Natural killer cell treated with Interleukin-12 subunit alpha and Interleukin-12 subunit beta and Interleukin-15 and Interleukin-18, amount 100 ng/mL, for 72 hours (primary cell): ENCODE results near the gene CCL11. TPM values are rescaled to one million over a fixed set of nuclear protein-coding genes. Genes with fewer than 3 reads are reported as not detected.
"Not testable (repeated sequence)": the region's sequence is repeated elsewhere in the genome, so short reads cannot be mapped to it uniquely, and the experiment has no call there.

Experiments used
- ATAC-seq, 2 donors: fragments of 150-1000 bp; cut with Tn5 transposase in 1 of 2; sonication (Bioruptor Pico), chemical (Tn5 transposase) in 1 of 2; 2 replicates each; pipeline ENCODE4 v1.10.0; 2021
- DNase-seq: peaks from one replicate; pipeline ENCODE4 v3.0.0; 2022; ENCODE audit warnings: low spot score
- H3K27ac Mint-ChIP-seq, 2 donors: 1 replicate in 1 of 2; 2 replicates in 1 of 2; pipeline ENCODE4 v1.8.0; 2022; ENCODE audit warnings: mixed read lengths in 2 of 2, mild to moderate bottlenecking in 1 of 2, moderate library complexity in 1 of 2
- H3K27me3 Mint-ChIP-seq, 2 donors: 1 replicate in 1 of 2; 2 replicates in 1 of 2; pipeline ENCODE4 v1.8.0; 2022; ENCODE audit warnings: mixed read lengths in 2 of 2
- H3K36me3 Mint-ChIP-seq: one replicate; pipeline ENCODE4 v1.8.0; 2022; ENCODE audit warnings: mixed read lengths
- H3K4me1 Mint-ChIP-seq, 2 donors: 1 replicate in 1 of 2; 2 replicates in 1 of 2; pipeline ENCODE4 v1.8.0; 2022; ENCODE audit warnings: low read depth in 2 of 2, mixed read lengths in 2 of 2, mild to moderate bottlenecking in 1 of 2
- H3K4me3 Mint-ChIP-seq: one replicate; pipeline ENCODE4 v1.8.0; 2022; ENCODE audit warnings: mixed read lengths
- H3K9me3 Mint-ChIP-seq: 2 replicates; pipeline ENCODE4 v1.8.0; 2022; ENCODE audit warnings: mixed read lengths
- total RNA-seq, 2 donors: library from RNA; stranded (reverse); gene quantifications; one replicate each; pipeline ENCODE4 v1.2.3, GENCODE V29; 2022

CCL11 gene
- total RNA-seq, 2 donors from 2014 or later: not detected

DNA sequence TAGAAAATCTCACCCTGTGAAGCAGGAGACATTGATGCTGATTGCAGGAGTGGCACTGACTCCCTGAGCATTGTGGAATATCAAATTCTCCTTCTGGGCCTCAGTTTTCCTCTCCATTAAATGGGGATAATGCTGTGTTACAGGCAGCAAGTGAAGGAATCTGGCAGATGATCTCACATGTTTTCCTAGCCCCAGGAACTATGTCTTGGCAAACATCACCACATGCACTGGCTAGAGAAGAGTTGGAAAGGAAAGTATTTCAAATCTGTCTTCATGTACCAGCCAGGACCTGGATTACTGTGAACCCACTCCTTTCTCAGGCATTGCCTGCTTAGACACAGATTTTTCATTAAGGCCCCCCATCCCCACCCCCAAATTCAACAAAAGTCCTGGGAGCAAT, 20.1 kb downstream of the CCL11 start:
- peaks cover 3% of the 10 kb centered on the region for H3K9me3 Mint-ChIP-seq
- peaks cover 20 to 42% of the 10 kb centered on the region in 2 donors for H3K27me3 Mint-ChIP-seq
- no peaks in the 10 kb centered on the region for H3K36me3 Mint-ChIP-seq
- H3K4me3 Mint-ChIP-seq: no peak overlapping the region
- DNase-seq (no peak), ATAC-seq (no peak)
- peak overlapping the region in 1 of 2 donors; percentile 45 for H3K27ac Mint-ChIP-seq
- peaks cover 16 to 30% of the 10 kb centered on the region in 2 donors for H3K4me1 Mint-ChIP-seq

DNA sequence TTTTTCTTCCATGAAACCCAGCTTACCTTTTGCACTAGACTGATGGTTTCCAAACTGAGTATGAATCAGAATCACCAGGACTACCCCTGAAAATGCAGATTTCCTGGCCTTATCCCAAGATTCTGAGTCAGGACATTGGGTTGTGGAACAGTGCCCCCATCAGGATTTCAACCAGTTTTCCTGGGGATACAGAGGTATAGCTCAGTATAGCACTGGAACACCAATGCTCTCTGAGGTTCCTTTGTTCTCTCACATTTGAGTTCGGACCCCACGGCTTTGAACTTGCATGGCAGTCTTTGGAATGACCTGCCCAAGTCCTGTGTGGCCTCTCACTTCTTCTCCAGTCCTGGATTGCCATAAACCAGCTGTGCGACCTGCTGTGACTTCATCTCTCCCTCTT, 20.9 kb downstream of the CCL11 start:
- H3K4me1 Mint-ChIP-seq: peaks cover 16 to 30% of the 10 kb centered on the region in 2 donors
- H3K27ac Mint-ChIP-seq: peak overlapping the region in 1 of 2 donors; percentile 69
- peaks cover 17 to 38% of the 10 kb centered on the region in 2 donors for H3K27me3 Mint-ChIP-seq
- H3K4me3 Mint-ChIP-seq: no peak overlapping the region
- DNase-seq: no peak
- H3K36me3 Mint-ChIP-seq: no peaks in the 10 kb centered on the region
- H3K9me3 Mint-ChIP-seq: peaks cover 3% of the 10 kb centered on the region
- ATAC-seq: no peak

DNA sequence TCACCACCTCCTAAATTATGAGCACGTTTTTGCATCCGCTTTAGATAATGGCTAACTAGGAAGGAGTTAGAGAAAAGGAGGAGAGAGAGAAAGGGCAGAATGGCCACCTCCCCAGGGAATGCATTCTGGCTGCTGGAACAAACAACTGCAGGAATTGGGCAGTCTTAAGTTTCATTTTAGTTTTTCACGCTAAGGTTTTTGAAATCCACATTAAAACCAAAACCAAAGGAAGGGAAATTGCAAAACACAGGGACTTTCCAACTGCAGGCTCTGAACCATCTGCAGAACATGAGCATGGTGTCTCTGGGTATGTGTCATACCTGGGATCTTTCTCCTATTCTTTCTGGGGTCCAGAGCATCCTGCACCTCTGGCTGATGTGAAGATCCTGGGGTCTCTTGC, 21.6 kb downstream of the CCL11 start:
- peaks cover 3% of the 10 kb centered on the region for H3K9me3 Mint-ChIP-seq
- ATAC-seq (peak; percentile 76 to 91), DNase-seq (peak; percentile 63)
- H3K4me3 Mint-ChIP-seq: peak overlapping the region; percentile 11
- H3K27me3 Mint-ChIP-seq: peaks cover 17 to 37% of the 10 kb centered on the region in 2 donors
- H3K36me3 Mint-ChIP-seq: no peaks in the 10 kb centered on the region
- peaks cover 16 to 30% of the 10 kb centered on the region in 2 donors for H3K4me1 Mint-ChIP-seq
- peak overlapping the region; percentile 16 to 69 for H3K27ac Mint-ChIP-seq

DNA sequence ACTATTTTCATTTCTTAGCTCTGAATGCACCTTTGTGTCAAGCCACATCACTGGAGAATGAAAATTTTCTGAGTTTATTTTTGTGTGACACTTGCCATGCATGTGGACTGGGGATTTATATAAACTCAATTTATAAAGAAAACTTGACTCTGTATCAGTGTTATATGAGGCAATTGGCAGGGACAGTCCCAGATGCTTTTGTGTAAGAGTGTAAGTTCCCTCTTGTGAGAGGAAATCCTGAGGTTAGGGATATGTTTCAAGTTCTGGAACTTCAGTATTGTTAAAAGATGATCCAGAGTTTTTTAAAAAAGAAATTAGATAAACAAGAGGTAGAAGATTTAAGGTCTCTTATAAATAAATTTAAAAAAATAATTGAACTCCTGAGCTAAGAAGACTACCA, 22.8 kb downstream of the CCL11 start:
- no peak for DNase-seq
- Mint-ChIP-seq H3K36me3 (no peaks in the 10 kb centered on the region), H3K4me1 (peaks cover 16 to 27% of the 10 kb centered on the region in 2 donors), H3K9me3 (peaks cover 3% of the 10 kb centered on the region), H3K27ac (peak overlapping the region in 1 of 2 donors; percentile 69), H3K27me3 (peaks cover 15 to 47% of the 10 kb centered on the region in 2 donors), H3K4me3 (no peak overlapping the region)
- ATAC-seq: no peak

DNA sequence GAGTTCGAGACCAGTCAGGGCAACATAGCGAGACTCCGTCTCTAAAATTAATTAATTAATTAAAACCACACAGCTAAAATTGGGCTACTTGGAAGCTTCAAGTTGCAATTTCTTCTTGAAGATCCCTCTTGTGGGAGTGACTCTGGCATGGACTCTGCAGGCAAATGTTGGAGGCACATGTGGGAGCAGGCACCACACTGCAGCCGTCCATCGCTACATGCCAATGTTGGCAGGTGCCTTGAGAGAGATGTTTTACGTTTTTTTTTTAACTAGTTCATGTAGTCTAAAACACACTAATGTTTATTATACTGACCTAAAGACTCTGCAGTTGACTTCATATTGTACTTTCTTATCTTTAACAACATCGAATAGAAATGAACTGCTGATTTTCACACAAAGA, 25.7 kb downstream of the CCL11 start:
- H3K27ac Mint-ChIP-seq: no peak overlapping the region
- H3K36me3 Mint-ChIP-seq: no peaks in the 10 kb centered on the region
- no peak overlapping the region for H3K4me3 Mint-ChIP-seq
- peaks cover 3% of the 10 kb centered on the region for H3K9me3 Mint-ChIP-seq
- peaks cover 16 to 32% of the 10 kb centered on the region in 2 donors for H3K4me1 Mint-ChIP-seq
- no peak for DNase-seq
- no peak for ATAC-seq
- peaks cover 23 to 52% of the 10 kb centered on the region in 2 donors for H3K27me3 Mint-ChIP-seq

DNA sequence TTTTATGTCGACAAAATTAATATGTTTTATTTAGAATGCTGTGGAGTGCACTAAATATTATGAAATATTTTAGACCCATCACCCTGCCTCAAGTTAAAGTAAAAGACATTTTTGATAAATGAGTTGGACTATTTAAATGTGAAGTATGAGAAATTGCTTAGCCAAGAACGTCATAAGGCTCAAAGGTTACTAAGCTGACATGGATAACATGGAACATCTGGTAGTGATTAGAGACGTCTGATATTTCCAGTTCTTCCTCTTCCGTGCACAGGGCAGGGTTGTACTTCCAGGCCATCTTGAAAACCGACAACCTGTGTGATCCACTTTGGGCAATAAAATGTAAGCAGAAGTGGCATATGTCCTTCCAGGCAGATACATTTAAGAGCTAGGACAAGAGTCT, 26.5 kb downstream of the CCL11 start:
- Mint-ChIP-seq H3K4me1 (peaks cover 11 to 26% of the 10 kb centered on the region in 2 donors), H3K36me3 (no peaks in the 10 kb centered on the region), H3K27ac (peak overlapping the region in 1 of 2 donors; percentile 24), H3K9me3 (no peaks in the 10 kb centered on the region), H3K4me3 (no peak overlapping the region), H3K27me3 (peaks cover 24 to 60% of the 10 kb centered on the region in 2 donors)
- ATAC-seq (no peak), DNase-seq (no peak)

DNA sequence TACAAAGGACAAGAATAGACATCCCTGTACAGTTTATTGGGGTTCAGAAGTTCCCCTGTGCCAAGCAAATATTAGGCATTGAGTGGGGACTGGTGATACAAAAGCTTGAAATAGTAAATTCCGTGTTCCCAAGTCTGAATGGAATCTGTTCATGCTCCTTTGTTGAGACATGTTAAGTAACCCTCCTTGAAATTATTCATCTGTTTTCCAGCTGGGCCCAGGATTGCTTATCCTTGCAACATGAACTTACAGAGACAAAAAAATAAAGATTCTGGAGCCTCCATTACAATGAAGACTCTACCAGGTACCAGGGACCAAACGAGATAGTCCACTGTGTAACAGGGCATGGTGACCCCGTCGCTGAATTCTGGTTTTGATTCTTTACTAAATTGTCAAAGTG, 27.6 kb downstream of the CCL11 start:
- no peaks in the 10 kb centered on the region for H3K9me3 Mint-ChIP-seq
- H3K4me1 Mint-ChIP-seq: peaks cover 2 to 15% of the 10 kb centered on the region in 2 donors
- H3K4me3 Mint-ChIP-seq: no peak overlapping the region
- H3K27ac Mint-ChIP-seq: no peak overlapping the region
- no peak for ATAC-seq
- H3K36me3 Mint-ChIP-seq: no peaks in the 10 kb centered on the region
- DNase-seq: no peak
- peaks cover 24 to 64% of the 10 kb centered on the region in 2 donors for H3K27me3 Mint-ChIP-seq

DNA sequence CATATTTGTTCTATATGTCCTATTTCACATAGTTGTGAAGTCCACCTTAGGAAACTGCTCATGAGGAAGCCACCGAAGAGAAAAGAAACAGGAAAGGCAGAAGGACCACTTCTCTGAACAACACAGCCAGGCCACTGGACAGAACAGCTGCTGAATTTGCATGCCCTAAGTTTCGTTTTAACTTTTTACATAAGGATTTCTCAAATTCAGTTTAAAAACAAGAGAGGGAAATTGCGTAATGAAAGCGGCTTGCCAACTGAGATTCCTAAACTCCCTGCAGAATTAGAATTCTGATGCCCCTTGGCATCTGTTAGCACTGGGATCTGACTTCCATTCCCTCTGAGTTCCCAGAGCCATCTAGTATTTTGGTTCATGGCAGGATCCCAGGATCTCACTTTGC, 28.7 kb downstream of the CCL11 start:
- Mint-ChIP-seq H3K4me1 (peaks cover 0 to 11% of the 10 kb centered on the region in 2 donors), H3K9me3 (no peaks in the 10 kb centered on the region), H3K27me3 (peaks cover 24 to 55% of the 10 kb centered on the region in 2 donors), H3K36me3 (no peaks in the 10 kb centered on the region), H3K27ac (no peak overlapping the region), H3K4me3 (no peak overlapping the region)
- ATAC-seq: no peak
- DNase-seq: no peak

DNA sequence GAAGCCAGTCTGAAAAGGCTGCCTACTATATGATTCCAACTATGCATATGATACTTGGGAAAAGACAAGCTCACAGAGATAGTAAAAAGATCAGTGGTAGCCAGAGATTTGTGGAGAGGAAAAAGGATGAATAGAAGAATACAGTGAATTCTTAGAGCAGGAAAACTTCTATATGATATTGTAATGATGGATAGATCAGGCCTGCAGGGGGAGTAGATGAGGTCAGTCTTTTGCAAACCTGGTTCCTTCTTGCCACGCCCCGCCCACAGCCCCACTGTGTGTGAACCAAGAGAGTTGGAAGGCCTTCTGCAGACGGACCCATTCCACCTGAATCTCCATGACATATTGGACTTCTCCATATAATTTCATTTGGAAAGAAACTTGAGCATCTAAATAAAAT, 32.9 kb downstream of the CCL11 start:
- DNase-seq (no peak), ATAC-seq (no peak)
- Mint-ChIP-seq H3K4me1 (peaks cover 0 to 7% of the 10 kb centered on the region in 2 donors), H3K36me3 (no peaks in the 10 kb centered on the region), H3K4me3 (no peak overlapping the region), H3K27me3 (peaks cover 16 to 26% of the 10 kb centered on the region in 2 donors), H3K27ac (no peak overlapping the region), H3K9me3 (no peaks in the 10 kb centered on the region)

DNA sequence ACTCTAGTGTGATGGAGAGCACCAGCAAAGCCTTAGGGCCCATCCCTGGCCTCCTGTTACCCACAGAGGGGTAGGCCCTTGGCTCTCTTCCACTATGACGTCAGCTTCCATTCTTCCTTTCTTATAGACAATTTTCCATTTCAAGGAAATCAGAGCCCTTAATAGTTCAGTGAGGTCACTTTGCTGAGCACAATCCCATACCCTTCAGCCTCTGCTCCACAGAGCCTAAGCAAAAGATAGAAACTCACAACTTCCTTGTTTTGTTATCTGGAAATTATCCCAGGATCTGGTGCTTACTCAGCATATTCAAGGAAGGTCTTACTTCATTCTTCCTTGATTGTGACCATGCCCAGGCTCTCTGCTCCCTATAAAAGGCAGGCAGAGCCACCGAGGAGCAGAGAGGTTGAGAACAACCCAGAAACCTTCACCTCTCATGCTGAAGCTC, 33.5 kb downstream of the CCL11 start, which contains the start of gene CCL8:
Gene CCL8 (plus strand): TSS at position 397 of the 445 bp plus-strand sequence. CDS start 67 bp downstream, outside the sequence.
- Mint-ChIP-seq H3K27ac (no peak within 1 kb of the TSS), H3K36me3 (peaks cover 4% of the 10 kb centered on the region), H3K9me3 (no peaks in the 10 kb centered on the region), H3K27me3 (peaks cover 15 to 27% of the 10 kb centered on the region in 2 donors), H3K4me1 (peaks cover 0 to 7% of the 10 kb centered on the region in 2 donors), H3K4me3 (no peak within 1 kb of the TSS)
- no peak for DNase-seq
- ATAC-seq: no peak

DNA sequence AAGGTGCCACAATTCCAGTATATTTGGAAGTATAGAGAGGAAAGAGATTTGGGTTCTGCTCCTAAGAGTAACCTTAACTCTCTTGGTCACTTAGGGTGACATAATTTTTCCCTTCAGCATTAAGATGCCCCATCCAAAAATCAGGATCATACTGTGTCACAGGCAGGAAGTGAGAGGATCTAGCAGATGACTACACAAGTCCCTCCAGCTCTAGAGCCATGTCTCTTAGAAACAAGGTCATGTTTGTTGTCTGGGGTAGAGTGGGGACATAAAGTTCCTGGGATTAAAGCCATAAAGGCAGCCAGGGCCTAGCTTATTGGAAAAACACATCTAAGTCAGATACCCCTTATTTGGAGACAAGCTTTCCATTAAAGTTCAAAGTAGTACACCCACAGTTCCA, 36.4 kb downstream of the CCL11 start:
- no peak for DNase-seq
- Mint-ChIP-seq H3K4me3 (no peak overlapping the region), H3K9me3 (no peaks in the 10 kb centered on the region), H3K27ac (no peak overlapping the region), H3K4me1 (no peaks in the 10 kb centered on the region), H3K36me3 (peaks cover 11% of the 10 kb centered on the region), H3K27me3 (peaks cover 19 to 34% of the 10 kb centered on the region in 2 donors)
- ATAC-seq: no peak

DNA sequence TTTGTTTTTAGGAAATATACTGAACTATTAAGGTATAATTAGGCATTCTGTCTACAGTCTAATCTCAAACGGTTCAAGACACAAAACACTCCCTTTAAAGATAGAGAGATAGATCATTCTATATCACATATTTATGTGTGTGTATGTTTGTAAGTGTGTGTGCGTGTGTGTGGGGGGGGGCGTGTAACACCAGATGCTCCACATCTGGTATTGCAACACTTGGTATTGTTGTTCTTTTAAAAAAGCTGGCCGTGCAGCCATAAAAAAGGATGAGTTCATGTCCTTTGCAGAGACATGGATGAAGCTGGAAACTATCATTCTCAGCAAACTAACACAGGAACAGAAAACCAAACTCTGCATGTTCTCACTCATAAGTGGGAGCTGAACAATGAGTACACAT, 42.0 kb downstream of the CCL11 start:
- H3K4me1 Mint-ChIP-seq, ATAC-seq, DNase-seq, H3K27ac Mint-ChIP-seq, H3K4me3 Mint-ChIP-seq, H3K9me3 Mint-ChIP-seq: not testable (repeated sequence)
- H3K27me3 Mint-ChIP-seq: peaks cover 31 to 55% of the 10 kb centered on the region in 2 donors
- peaks cover 11% of the 10 kb centered on the region for H3K36me3 Mint-ChIP-seq

DNA sequence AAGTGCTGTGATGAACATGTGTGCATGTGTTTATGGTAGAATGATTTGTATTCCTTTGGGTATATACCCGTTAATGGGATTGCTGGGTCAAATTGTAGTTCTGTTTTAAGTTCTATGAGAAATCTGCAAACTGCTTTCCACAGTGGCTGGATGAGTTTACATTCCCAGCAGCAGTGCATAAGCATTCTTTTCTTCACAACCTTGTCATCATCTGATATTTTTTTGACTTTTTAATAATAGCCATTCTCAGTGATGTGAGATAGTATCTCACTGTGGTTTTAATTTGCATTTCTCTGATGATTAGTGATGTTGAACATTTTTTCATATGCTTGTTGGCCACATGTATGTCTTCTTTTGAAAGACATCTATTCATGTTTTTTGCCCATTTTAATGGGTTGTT, 52.2 kb downstream of the CCL11 start:
- Mint-ChIP-seq H3K4me3 (no peak overlapping the region), H3K9me3 (peaks cover 3% of the 10 kb centered on the region), H3K27me3 (peaks cover 30 to 75% of the 10 kb centered on the region in 2 donors), H3K4me1 (no peaks in the 10 kb centered on the region), H3K27ac (no peak overlapping the region), H3K36me3 (no peaks in the 10 kb centered on the region)
- DNase-seq: no peak
- no peak for ATAC-seq
